Stimulated activated CD4-positive, alpha-beta T cell treated with anti-CD3 and anti-CD28 coated beads, Interleukin-2, amount 100 ng/mL, for 48 hours (primary cell): Measurements from ENCODE around the gene PYCARD.
"Not testable (repeated sequence)": the region's sequence is repeated elsewhere in the genome, so short reads cannot be mapped to it uniquely, and the experiment has no call there.

ENCODE experiments used
- DNase-seq, 2 donors: peaks; one replicate each; pipeline ENCODE4 v3.0.0-alpha.2; 2020

The PYCARD gene

DNA sequence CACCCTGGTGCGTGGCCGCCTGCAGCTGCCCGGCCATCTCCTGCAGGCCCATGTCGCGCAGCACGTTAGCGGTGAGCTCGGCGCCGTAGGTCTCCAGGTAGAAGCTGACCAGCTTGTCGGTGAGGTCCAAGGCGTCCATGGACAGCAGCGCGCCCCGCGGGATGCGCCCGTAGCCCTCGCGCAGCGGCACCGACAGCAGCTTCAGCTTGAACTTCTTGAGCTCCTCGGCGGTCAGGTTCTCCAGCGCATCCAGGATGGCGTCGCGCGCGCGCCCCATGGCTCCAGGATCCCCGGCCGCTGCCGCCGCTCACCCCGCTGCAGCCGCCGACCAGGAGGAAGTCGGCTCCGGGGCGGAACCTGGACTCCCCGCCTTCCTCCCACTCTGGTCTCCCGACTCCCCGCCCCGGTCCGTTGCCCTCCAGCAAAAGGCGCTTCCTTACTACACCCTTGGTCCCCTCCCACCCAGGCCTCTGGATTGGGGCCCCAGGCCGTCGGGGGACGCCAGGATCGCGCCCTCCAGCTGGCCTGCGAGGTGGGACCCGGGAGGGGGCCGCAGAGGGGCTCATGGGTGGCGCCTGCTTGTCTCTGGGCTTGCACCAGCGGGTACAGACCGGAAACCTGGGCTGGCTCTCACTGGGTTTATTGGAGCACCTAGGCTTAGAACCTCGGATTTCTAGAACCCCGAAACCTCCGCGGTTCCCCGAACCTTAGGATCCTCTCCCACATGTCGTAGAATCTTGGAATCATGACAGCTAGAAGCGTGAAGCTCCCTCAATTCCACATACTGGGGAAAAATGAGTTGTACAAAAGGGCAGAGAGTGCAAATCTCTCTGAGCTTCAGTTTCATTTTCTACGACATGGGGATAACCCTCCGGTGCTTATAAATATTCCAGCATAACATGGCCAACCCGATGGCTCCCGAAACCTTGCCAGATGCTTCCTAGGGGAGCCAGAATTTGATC lies at the start of gene PYCARD:
PYCARD (minus strand) TSS at position 347 of the 962 bp plus-strand sequence; CDS start at position 277, 70 bp downstream.
- no peak for DNase-seq

GRCh38 chr16:31251435-31251834 lies 48.9 kb upstream of the PYCARD start:
- DNase-seq: no peak

DNA sequence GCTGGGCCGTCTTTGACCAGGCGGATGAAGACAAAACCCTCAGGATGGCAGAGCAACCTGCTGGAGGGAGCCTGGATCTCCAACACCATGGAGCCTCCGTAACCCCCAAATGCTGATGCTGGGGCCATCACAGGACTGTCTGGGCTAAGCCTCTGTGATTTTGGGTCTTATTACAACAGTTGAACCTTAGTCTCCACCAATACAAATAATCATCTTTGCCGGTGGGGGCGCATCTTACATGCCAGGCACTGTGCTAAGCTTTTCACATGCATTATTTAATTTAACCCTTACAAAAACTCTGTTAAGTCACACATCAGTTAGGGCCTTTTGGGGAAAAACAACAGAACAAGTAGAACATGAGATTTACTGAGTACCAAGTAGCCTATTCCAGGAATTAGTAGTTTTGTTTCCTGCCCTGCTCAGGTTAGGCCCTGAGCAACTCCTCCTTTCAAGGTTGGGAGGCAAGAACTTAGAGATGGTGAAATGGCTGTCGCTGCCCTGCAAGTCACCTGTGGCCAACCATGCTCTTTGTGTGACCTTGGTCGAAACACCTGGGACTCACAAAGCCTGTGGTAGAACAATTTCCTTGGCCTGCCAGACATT lies 48.3 kb upstream of the PYCARD start:
- DNase-seq: no peak

DNA sequence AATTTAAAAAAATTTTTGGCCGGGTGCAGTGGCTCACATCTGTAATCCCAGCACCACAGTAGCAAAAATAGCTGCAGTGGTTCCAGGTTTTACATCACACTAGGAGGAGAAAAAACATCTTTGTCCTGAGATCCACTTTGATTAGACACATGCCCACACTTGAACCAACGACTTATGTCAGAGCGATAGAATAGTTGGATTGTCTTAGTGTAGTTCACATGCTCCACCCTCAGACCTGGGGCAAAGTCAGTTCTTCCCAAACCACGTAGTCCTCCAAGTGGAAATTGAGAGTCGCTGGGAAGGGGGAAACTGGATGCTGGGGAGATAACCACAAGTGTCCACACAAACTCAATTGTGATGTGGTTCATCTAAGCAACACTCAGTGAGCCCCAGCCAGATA lies 45.8 kb upstream of the PYCARD start:
- DNase-seq: no peak

- DNase-seq: no peak
These were observed 43.7 kb upstream of the PYCARD start for GRCh38 chr16:31246296-31246695.

DNA sequence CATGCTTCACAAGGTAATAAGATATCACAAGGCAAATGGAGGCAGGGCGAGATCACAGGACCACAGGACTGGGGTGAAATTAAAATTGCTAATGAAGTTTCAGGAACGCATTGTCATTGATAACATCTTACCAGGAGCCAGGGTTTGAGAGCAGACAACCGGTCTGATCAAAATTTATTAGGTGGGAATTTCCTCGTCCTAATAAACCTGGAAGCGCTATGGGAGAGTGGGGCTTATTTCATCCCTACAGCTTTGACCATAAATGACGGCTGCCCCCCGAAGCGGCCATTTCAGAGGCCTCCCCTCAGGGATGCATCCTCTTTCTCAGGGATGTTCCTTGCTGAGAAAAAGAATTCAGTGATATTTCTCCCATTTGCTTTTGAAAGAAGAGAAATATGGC lies 43.0 kb upstream of the PYCARD start:
- not testable (repeated sequence) for DNase-seq

GRCh38 chr16:31243734-31244670 lies 41.4 kb upstream of the PYCARD start:
- no peak for DNase-seq

DNA sequence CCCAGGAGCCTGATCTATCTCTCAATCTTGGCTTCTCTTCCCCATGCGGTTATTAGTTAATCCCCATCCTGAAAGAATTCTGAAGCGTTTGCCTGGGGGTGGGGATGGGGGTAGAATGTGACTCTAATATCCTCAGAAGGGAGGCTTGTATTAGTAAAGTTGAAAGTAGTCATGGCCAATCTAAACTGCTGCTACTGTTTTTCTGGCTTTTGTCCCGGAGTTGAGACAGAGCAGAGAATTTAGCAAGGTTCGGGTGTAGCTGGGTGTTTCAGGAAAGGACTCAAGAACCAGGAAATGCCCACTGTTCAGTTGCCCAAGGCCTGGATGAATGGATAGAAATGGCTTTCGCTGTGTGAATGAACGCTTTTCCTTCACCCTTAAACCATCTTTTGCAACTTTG lies 39.6 kb upstream of the PYCARD start:
- DNase-seq: no peak

DNA sequence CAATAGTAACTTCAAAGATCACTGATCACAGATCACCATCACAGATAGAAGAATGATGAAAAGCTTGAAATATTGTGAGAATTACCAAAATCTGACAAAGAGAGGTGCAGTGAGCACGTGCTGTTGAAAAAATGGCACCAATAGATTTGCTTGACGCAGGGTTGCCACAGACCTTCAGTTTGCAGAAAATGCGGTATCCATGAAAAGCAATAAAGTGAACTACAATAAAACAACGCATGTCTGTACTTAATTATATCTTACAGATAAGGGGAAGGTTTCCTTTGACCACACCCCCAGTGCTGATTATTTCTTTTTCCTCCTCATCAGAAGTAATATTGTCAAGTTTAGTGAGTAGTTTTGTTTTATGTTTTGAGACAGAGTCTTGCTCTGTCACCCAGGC lies 35.5 kb upstream of the PYCARD start:
- no peak for DNase-seq

DNA sequence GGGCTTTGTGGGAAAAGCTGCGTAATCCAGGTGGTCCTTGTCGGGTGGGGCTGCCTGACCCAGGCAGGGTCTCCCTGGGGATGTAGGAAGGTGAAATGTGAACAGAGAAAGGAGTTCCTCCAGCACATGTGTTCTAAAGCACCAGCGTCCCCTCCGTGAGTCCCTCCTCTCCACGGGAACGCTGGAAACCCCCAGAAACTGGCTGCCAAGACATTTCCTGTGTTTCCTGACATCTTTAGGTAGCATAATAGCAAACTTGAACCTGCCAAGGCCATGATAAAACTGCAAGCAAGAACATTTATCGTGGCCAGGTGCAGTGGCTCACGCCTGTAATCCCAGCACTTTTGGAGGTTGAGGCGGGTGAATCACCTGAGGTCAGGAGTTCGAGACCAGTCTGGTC lies 26.9 kb upstream of the PYCARD start:
- DNase-seq: no peak

GRCh38 chr16:31228206-31228605 lies 25.6 kb upstream of the PYCARD start:
- DNase-seq: no peak

GRCh38 chr16:31225193-31225592 lies 22.6 kb upstream of the PYCARD start:
- DNase-seq: no peak

DNA sequence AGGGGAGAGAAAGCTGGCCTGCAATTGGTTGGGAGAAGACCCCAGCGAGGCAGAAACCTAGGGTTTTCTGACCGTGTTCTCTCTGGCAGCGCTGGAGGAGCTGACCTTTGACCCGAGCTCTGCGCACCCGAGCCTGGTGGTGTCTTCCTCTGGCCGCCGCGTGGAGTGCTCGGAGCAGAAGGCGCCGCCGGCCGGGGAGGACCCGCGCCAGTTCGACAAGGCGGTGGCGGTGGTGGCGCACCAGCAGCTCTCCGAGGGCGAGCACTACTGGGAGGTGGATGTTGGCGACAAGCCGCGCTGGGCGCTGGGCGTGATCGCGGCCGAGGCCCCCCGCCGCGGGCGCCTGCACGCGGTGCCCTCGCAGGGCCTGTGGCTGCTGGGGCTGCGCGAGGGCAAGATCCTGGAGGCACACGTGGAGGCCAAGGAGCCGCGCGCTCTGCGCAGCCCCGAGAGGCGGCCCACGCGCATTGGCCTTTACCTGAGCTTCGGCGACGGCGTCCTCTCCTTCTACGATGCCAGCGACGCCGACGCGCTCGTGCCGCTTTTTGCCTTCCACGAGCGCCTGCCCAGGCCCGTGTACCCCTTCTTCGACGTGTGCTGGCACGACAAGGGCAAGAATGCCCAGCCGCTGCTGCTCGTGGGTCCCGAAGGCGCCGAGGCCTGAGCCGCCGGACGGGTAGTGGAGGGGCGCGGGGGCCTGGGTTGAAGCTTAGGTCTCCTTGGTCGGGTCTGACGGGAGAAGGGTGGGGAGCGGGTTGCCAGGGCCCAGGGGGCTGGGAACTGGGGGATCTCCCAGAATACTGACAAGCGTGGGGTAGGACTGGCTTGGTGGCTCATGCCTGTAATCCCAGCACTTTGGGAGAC lies 21.8 kb upstream of the PYCARD start:
- DNase-seq: no peak

GRCh38 chr16:31223044-31223443 lies 20.5 kb upstream of the PYCARD start:
- no peak for DNase-seq

DNA sequence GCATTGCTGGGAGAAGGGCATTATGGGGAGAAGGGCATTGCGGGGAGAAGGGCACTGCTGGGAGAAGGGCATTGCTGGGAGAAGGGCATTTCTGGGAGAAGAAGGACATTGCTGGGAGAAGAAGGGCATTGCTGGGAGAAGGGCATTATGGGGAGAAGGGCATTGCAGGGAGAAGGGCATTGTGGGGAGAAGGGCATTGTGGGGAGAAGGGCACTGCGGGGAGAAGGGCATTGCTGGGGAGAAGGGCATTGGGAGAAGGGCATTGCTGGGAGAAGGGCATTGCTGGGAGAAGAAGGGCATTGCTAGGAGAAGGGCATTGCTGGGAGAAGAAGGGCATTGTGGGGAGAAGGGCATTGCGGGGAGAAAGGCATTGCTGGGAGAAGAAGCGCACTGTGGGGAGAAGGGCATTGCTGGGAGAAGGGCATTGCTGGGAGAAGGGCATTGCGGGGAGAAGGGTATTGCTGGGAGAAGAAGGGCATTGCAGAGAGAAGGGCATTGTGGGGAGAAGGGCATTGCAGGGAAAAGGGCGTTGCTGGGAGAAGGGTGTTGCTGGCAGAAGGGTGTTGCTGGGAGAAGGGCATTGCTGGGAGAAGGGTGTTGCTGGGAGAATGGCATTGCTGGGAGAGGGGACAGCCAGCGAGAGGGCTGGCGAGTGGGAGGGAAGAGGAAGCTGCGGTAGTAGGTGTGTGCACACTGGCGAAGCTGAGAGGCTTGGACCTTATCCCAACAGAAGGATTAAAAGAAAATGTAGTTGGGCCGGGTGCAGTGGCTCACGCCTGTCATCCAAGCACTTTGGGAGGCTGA lies 19.0 kb upstream of the PYCARD start:
- DNase-seq: no peak

- no peak for DNase-seq
These were observed 16.7 kb upstream of the PYCARD start for GRCh38 chr16:31219154-31219741.

- no peak for DNase-seq
These were observed 14.6 kb upstream of the PYCARD start for GRCh38 chr16:31217136-31217530.

GRCh38 chr16:31216422-31217135 lies 14.0 kb upstream of the PYCARD start, which contains the start of gene PYDC1:
Gene PYDC1, minus strand, starts transcription at chr16:31217135. Its CDS starts 107 bp downstream, at chr16:31217028.
- no peak for DNase-seq

DNA sequence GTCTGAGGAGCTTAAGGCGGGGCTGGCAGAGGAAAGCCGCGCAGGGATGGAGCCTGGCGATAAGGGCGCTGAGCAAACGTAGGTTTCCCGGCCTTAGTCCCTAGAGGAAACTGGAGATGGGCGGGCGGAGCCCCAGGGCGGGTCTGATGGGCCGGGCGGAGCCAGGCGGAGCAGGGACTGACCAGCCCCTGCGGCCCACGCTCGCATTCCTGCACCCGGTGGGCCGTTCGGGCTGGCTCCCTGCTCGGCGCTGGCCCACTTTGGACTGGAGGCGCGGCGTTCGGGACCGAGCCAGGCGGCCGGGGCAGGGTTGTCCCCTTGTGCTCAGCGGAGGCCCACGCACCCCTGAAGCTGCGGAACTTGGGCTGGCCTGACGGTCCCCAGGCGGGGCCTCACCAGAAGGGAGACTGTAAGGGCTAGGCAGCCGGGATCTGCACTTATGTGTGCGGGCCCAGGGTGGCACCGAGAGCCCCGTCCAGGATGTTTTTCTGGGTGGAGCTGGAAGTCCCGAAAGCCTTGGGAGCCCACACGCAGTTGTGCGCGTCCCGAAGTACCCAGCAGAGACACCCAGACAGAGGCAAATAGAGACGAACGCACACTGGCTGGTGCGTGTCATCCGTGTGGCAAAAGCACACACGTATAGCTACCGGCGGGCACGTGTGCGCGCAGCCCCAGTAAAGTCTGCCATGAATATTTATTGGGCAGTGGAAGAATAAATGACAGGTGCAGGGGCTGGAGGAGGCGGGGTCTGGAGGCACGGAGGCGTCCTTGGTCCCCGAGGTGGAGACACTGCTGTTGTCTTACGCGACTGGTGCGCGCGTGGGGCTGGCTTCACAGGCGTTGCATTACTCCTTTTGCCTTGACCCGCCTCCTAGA lies 13.0 kb upstream of the PYCARD start:
- DNase-seq: no peak
